ENCODE results near the gene FAM221B. TPM values are rescaled to one million over a fixed set of nuclear protein-coding genes. Genes with fewer than 3 reads are reported as not detected.
A peak's percentile ranks its signal among the peaks of the same experiment; 100 is the strongest.

Gene FAM221B
- total RNA-seq, 1 donor from 2014 or later, result not detected

- peak; percentile 51 for DNase-seq
Measured at GRCh38 chr9:35845824-35846771, 17.6 kb upstream of the FAM221B start.

- peak; percentile 94 for DNase-seq
Measured at GRCh38 chr9:35844628-35845270, 16.2 kb upstream of the FAM221B start.

GRCh38 chr9:35842795-35843194 is 14.3 kb upstream of the FAM221B start:
- DNase-seq, result no peak

- DNase-seq, result no peak
Measured at GRCh38 chr9:35842020-35842745, 13.7 kb upstream of the FAM221B start.

GRCh38 chr9:35841645-35841900 is 13.0 kb upstream of the FAM221B start:
- no peak for DNase-seq

GRCh38 chr9:35840881-35841644 is 12.5 kb upstream of the FAM221B start:
- DNase-seq, result no peak

GRCh38 chr9:35839926-35840325 is 11.4 kb upstream of the FAM221B start:
- no peak for DNase-seq

GRCh38 chr9:35836595-35836994 is 8.1 kb upstream of the FAM221B start:
- DNase-seq, result no peak

- DNase-seq, result no peak
Measured at GRCh38 chr9:35835766-35836165, 7.2 kb upstream of the FAM221B start.

- no peak for DNase-seq
Measured at GRCh38 chr9:35835216-35835632, 6.7 kb upstream of the FAM221B start.

- DNase-seq, result no peak
Measured at GRCh38 chr9:35834260-35835215, 6.0 kb upstream of the FAM221B start.

GRCh38 chr9:35832814-35833213 is 4.3 kb upstream of the FAM221B start:
- no peak for DNase-seq

GRCh38 chr9:35831040-35831439 is 2.5 kb upstream of the FAM221B start:
- no peak for DNase-seq

GRCh38 chr9:35829764-35830096 is 1.2 kb upstream of the FAM221B start:
- DNase-seq, result no peak

GRCh38 chr9:35829084-35829763 is 692 bp upstream of the FAM221B start, which contains the start of gene TMEM8B:
TSS of gene TMEM8B (plus strand) at chr9:35829228. CDS start at chr9:35829448, 220 bp downstream.
- DNase-seq, result peak; percentile 98

GRCh38 chr9:35827486-35827885 is 1.0 kb downstream of the FAM221B start:
- DNase-seq, result no peak

- DNase-seq, result peak; percentile 74
Measured at GRCh38 chr9:35826071-35826701, 2.3 kb downstream of the FAM221B start.

GRCh38 chr9:35822926-35823325 is 5.6 kb downstream of the FAM221B start:
- DNase-seq, result no peak

GRCh38 chr9:35820076-35820475 is 8.5 kb downstream of the FAM221B start:
- DNase-seq, result no peak

GRCh38 chr9:35818341-35818740 is 10.2 kb downstream of the FAM221B start:
- no peak for DNase-seq

Measured in tongue (tissue), 2 donors.